ENCODE results near the gene DZIP3.
"Not testable (repeated sequence)": the region's sequence is repeated elsewhere in the genome, so short reads cannot be mapped to it uniquely, and the experiment has no call there.

The DZIP3 gene

GRCh38 chr3:108605491-108605890 is 16.0 kb downstream of the DZIP3 start:
- ATAC-seq: no peak
- TF ChIP-seq ZNF8 (CRISPR knock-in tag; IDR thresholded peaks at IDR 0.05): no peak

GRCh38 chr3:108608750-108609149 is 19.2 kb downstream of the DZIP3 start:
- TF ChIP-seq ESRRG (CRISPR knock-in tag; IDR thresholded peaks at IDR 0.05): no peak
- no peak for TF ChIP-seq BACH2 (CRISPR knock-in tag; IDR thresholded peaks at IDR 0.05; ENCODE audit: borderline replicate concordance)
- no peak for TF ChIP-seq CSRNP3 (CRISPR knock-in tag; IDR thresholded peaks at IDR 0.05)
- TF ChIP-seq CSDC2 (CRISPR knock-in tag; IDR thresholded peaks at IDR 0.05): no peak
- no peak for TF ChIP-seq ZNF70 (CRISPR knock-in tag; IDR thresholded peaks at IDR 0.05)
- TF ChIP-seq CREB5 (CRISPR knock-in tag; IDR thresholded peaks at IDR 0.05; ENCODE audit: low read depth): no peak
- no peak for TF ChIP-seq ZFP30 (CRISPR knock-in tag; IDR thresholded peaks at IDR 0.05)
- no peak for TF ChIP-seq PPARA (CRISPR knock-in tag; IDR thresholded peaks at IDR 0.05; ENCODE audit: borderline replicate concordance)
- TF ChIP-seq RARB (CRISPR knock-in tag; IDR thresholded peaks at IDR 0.05): no peak
- no peak for TF ChIP-seq OSR1 (CRISPR knock-in tag; IDR thresholded peaks at IDR 0.05)
- ATAC-seq: no peak

- no peak for ATAC-seq
- no peak for TF ChIP-seq TSHZ2 (CRISPR knock-in tag; IDR thresholded peaks at IDR 0.05)
- no peak for TF ChIP-seq CSDC2 (CRISPR knock-in tag; IDR thresholded peaks at IDR 0.05)
- TF ChIP-seq OSR1 (CRISPR knock-in tag; IDR thresholded peaks at IDR 0.05): no peak
- TF ChIP-seq TCF4 (CRISPR knock-in tag; IDR thresholded peaks at IDR 0.05; ENCODE audit: borderline replicate concordance): no peak
Measured at GRCh38 chr3:108610651-108611050, 21.1 kb downstream of the DZIP3 start.

GRCh38 chr3:108616090-108616489 is 26.6 kb downstream of the DZIP3 start:
- ATAC-seq: not testable (repeated sequence)

- ATAC-seq: no peak
- TF ChIP-seq CREB5 (CRISPR knock-in tag; IDR thresholded peaks at IDR 0.05; ENCODE audit: low read depth): no peak
- no peak for TF ChIP-seq PATZ1 (CRISPR knock-in tag; IDR thresholded peaks at IDR 0.05; ENCODE audit: borderline replicate concordance)
- TF ChIP-seq ZFP30 (CRISPR knock-in tag; IDR thresholded peaks at IDR 0.05): no peak
- TF ChIP-seq ZFP3 (CRISPR knock-in tag; IDR thresholded peaks at IDR 0.05): no peak
Measured at GRCh38 chr3:108620250-108620649, 30.7 kb downstream of the DZIP3 start.

GRCh38 chr3:108623504-108623903 is 34.0 kb downstream of the DZIP3 start:
- no peak for ATAC-seq
- TF ChIP-seq TSHZ2 (CRISPR knock-in tag; IDR thresholded peaks at IDR 0.05) (no peak), GLIS3 (CRISPR knock-in tag; IDR thresholded peaks at IDR 0.05) (no peak), CREB5 (CRISPR knock-in tag; IDR thresholded peaks at IDR 0.05; ENCODE audit: low read depth) (no peak), BACH2 (CRISPR knock-in tag; IDR thresholded peaks at IDR 0.05; ENCODE audit: borderline replicate concordance) (no peak), ISL1 (CRISPR knock-in tag; IDR thresholded peaks at IDR 0.05) (no peak), ESRRG (CRISPR knock-in tag; IDR thresholded peaks at IDR 0.05) (no peak), TOX (CRISPR knock-in tag; IDR thresholded peaks at IDR 0.05; ENCODE audit: borderline replicate concordance) (no peak), ZC3H10 (CRISPR knock-in tag; IDR thresholded peaks at IDR 0.05) (no peak)
